ENCODE results near the gene HSPA4. TPM values are rescaled to one million over a fixed set of nuclear protein-coding genes. Genes with fewer than 3 reads are reported as not detected.

HSPA4 gene
- total and polyA plus RNA-seq, 2 experiments from 2014 or later, result 340 to 343 TPM

DNA sequence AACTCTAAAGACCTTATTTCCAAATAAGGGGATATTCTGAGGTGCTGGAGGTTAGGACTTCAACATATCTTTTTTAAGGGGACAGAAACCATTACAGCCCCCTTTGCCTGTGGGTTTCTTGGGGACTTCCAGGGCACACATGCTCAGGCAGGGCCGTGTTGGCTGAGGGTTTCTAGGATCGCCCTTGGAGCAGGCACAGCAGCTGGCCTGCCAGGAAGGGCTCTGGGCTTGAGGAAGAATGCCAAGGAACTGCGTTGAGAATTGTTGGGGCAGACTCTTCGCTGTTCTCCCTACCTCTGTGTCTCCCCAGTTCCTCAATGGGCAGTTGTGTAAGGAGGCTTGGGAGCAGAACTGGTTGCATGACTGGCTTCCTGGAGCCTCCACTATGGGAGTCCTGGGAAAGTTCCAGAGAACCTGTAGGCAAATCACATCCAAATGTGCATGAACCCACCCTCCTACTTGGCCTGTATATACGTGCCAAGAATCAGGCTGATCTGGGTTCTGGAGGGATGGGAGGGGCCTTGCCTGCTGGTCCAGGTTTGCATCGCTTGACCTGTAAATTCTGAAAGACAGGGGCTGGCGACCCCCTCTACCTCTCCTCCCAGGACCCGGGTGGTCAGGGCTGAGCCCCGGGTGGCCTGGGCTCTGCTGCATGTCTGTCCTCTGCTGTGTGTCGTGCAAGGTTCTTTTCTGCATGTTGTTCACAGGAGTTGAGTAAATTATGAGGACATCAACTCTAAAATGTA lies 65.5 kb downstream of the HSPA4 start:
- Histone ChIP-seq H3K36me3 (ENCODE audit: insufficient read depth) (no peaks in the 10 kb centered on the region), H3K4me2 (no peak overlapping the region), H3K27ac (ENCODE audit: low read depth) (no peak overlapping the region), H3K9me2 (ENCODE audit: insufficient read depth) (no peaks in the 10 kb centered on the region), H3K4me1 (ENCODE audit: insufficient read depth) (no peaks in the 10 kb centered on the region), H3K79me2 (replicated peaks; ENCODE audit: insufficient read depth) (no peaks in the 10 kb centered on the region), H3K27me3 (ENCODE audit: insufficient read depth) (no peaks in the 10 kb centered on the region), H3F3A (replicated peaks; ENCODE audit: low read depth) (no peaks in the 10 kb centered on the region), H2AFZ (no peak overlapping the region), H4K20me1 (replicated peaks; ENCODE audit: insufficient read depth) (no peaks in the 10 kb centered on the region), H3K4me3 (no peak overlapping the region)
- no peak for ATAC-seq
- Mint-ChIP-seq H3K27me3 (ENCODE audit: insufficient read depth, low read depth, poor library complexity) (peaks cover 4% of the 10 kb centered on the region), H3K4me3 (no peak overlapping the region), H3K27ac (no peak overlapping the region), H3K36me3 (ENCODE audit: low read depth) (no peaks in the 10 kb centered on the region), H3K4me1 (no peaks in the 10 kb centered on the region; the same call in 1 of the 3 replicates), H3K9me3 (no peaks in the 10 kb centered on the region)
- DNase-seq (ENCODE audit: low spot score), result no peak
- TF ChIP-seq ZNF114 (CRISPR knock-in tag; IDR thresholded peaks at IDR 0.05) (no peak), EZH2 (IDR thresholded peaks at IDR 0.05; ENCODE audit: low read depth, unreplicated experiment) (no peak), NANOG (IDR thresholded peaks at IDR 0.05; ENCODE audit: borderline replicate concordance) (no peak), POLR2AphosphoS5 (IDR thresholded peaks at IDR 0.05; ENCODE audit: low read depth) (no peak), JUNB (IDR thresholded peaks at IDR 0.05; ENCODE audit: unreplicated experiment) (no peak), ZNF331 (CRISPR knock-in tag; IDR thresholded peaks at IDR 0.05; ENCODE audit: low read depth) (no peak), STAT1 (IDR thresholded peaks at IDR 0.05; ENCODE audit: unreplicated experiment) (no peak), CREB1 (CRISPR knock-in tag; IDR thresholded peaks at IDR 0.05; ENCODE audit: low read depth) (no peak), EZH2phosphoT487 (IDR thresholded peaks at IDR 0.05; ENCODE audit: unreplicated experiment) (no peak)
- TF ChIP-seq, protein P1, sequence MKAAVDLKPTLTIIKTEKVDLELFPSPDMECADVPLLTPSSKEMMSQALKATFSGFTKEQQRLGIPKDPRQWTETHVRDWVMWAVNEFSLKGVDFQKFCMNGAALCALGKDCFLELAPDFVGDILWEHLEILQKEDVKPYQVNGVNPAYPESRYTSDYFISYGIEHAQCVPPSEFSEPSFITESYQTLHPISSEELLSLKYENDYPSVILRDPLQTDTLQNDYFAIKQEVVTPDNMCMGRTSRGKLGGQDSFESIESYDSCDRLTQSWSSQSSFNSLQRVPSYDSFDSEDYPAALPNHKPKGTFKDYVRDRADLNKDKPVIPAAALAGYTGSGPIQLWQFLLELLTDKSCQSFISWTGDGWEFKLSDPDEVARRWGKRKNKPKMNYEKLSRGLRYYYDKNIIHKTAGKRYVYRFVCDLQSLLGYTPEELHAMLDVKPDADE (IDR thresholded peaks at IDR 0.05), result no peak
- TF ChIP-seq, protein P2, sequence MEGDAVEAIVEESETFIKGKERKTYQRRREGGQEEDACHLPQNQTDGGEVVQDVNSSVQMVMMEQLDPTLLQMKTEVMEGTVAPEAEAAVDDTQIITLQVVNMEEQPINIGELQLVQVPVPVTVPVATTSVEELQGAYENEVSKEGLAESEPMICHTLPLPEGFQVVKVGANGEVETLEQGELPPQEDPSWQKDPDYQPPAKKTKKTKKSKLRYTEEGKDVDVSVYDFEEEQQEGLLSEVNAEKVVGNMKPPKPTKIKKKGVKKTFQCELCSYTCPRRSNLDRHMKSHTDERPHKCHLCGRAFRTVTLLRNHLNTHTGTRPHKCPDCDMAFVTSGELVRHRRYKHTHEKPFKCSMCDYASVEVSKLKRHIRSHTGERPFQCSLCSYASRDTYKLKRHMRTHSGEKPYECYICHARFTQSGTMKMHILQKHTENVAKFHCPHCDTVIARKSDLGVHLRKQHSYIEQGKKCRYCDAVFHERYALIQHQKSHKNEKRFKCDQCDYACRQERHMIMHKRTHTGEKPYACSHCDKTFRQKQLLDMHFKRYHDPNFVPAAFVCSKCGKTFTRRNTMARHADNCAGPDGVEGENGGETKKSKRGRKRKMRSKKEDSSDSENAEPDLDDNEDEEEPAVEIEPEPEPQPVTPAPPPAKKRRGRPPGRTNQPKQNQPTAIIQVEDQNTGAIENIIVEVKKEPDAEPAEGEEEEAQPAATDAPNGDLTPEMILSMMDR (conservative IDR thresholded peaks at IDR 0.05; ENCODE audit: low read depth in 2 of 2), result no peak
- TF ChIP-seq, protein P3, sequence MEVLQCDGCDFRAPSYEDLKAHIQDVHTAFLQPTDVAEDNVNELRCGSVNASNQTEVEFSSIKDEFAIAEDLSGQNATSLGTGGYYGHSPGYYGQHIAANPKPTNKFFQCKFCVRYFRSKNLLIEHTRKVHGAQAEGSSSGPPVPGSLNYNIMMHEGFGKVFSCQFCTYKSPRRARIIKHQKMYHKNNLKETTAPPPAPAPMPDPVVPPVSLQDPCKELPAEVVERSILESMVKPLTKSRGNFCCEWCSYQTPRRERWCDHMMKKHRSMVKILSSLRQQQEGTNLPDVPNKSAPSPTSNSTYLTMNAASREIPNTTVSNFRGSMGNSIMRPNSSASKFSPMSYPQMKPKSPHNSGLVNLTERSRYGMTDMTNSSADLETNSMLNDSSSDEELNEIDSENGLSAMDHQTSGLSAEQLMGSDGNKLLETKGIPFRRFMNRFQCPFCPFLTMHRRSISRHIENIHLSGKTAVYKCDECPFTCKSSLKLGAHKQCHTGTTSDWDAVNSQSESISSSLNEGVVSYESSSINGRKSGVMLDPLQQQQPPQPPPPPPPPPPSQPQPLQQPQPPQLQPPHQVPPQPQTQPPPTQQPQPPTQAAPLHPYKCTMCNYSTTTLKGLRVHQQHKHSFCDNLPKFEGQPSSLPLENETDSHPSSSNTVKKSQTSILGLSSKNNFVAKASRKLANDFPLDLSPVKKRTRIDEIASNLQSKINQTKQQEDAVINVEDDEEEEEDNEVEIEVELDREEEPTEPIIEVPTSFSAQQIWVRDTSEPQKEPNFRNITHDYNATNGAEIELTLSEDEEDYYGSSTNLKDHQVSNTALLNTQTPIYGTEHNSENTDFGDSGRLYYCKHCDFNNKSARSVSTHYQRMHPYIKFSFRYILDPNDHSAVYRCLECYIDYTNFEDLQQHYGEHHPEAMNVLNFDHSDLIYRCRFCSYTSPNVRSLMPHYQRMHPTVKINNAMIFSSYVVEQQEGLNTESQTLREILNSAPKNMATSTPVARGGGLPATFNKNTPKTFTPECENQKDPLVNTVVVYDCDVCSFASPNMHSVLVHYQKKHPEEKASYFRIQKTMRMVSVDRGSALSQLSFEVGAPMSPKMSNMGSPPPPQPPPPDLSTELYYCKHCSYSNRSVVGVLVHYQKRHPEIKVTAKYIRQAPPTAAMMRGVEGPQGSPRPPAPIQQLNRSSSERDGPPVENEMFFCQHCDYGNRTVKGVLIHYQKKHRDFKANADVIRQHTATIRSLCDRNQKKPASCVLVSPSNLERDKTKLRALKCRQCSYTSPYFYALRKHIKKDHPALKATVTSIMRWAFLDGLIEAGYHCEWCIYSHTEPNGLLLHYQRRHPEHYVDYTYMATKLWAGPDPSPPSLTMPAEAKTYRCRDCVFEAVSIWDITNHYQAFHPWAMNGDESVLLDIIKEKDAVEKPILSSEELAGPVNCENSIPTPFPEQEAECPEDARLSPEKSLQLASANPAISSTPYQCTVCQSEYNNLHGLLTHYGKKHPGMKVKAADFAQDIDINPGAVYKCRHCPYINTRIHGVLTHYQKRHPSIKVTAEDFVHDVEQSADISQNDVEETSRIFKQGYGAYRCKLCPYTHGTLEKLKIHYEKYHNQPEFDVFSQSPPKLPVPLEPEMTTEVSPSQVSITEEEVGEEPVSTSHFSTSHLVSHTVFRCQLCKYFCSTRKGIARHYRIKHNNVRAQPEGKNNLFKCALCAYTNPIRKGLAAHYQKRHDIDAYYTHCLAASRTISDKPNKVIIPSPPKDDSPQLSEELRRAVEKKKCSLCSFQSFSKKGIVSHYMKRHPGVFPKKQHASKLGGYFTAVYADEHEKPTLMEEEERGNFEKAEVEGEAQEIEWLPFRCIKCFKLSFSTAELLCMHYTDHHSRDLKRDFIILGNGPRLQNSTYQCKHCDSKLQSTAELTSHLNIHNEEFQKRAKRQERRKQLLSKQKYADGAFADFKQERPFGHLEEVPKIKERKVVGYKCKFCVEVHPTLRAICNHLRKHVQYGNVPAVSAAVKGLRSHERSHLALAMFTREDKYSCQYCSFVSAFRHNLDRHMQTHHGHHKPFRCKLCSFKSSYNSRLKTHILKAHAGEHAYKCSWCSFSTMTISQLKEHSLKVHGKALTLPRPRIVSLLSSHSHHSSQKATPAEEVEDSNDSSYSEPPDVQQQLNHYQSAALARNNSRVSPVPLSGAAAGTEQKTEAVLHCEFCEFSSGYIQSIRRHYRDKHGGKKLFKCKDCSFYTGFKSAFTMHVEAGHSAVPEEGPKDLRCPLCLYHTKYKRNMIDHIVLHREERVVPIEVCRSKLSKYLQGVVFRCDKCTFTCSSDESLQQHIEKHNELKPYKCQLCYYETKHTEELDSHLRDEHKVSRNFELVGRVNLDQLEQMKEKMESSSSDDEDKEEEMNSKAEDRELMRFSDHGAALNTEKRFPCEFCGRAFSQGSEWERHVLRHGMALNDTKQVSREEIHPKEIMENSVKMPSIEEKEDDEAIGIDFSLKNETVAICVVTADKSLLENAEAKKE (CRISPR knock-in tag; IDR thresholded peaks at IDR 0.05), result no peak
- TF ChIP-seq, protein P4, sequence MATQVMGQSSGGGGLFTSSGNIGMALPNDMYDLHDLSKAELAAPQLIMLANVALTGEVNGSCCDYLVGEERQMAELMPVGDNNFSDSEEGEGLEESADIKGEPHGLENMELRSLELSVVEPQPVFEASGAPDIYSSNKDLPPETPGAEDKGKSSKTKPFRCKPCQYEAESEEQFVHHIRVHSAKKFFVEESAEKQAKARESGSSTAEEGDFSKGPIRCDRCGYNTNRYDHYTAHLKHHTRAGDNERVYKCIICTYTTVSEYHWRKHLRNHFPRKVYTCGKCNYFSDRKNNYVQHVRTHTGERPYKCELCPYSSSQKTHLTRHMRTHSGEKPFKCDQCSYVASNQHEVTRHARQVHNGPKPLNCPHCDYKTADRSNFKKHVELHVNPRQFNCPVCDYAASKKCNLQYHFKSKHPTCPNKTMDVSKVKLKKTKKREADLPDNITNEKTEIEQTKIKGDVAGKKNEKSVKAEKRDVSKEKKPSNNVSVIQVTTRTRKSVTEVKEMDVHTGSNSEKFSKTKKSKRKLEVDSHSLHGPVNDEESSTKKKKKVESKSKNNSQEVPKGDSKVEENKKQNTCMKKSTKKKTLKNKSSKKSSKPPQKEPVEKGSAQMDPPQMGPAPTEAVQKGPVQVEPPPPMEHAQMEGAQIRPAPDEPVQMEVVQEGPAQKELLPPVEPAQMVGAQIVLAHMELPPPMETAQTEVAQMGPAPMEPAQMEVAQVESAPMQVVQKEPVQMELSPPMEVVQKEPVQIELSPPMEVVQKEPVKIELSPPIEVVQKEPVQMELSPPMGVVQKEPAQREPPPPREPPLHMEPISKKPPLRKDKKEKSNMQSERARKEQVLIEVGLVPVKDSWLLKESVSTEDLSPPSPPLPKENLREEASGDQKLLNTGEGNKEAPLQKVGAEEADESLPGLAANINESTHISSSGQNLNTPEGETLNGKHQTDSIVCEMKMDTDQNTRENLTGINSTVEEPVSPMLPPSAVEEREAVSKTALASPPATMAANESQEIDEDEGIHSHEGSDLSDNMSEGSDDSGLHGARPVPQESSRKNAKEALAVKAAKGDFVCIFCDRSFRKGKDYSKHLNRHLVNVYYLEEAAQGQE (IDR thresholded peaks at IDR 0.05; ENCODE audit: unreplicated experiment), result no peak
